B cell (primary cell): ENCODE measurements around the gene FBXO34. TPM values are rescaled to one million over a fixed set of nuclear protein-coding genes. Genes with fewer than 3 reads are reported as not detected.

Source experiments
- ATAC-seq: fragments of 200-7000 bp; cut with Tn5 transposase; one replicate; pipeline ENCODE4 v1.10.0; 2021; ENCODE audit warnings: low read depth, mild to moderate bottlenecking, moderate number of reproducible peaks, moderate library complexity
- CTCF ChIA-PET: fragments of 350-600 bp; sonication (Branson Sonifier 250); formaldehyde crosslinking; loops from one replicate; lab custom pipeline; 2021; ENCODE audit warnings: antibody characterized with exemption, inconsistent platforms; lab: Charles Lee
- POLR2A ChIA-PET: fragments of 350-600 bp; sonication (Branson Sonifier 250); formaldehyde crosslinking; loops from one replicate; lab custom pipeline; 2021; ENCODE audit warnings: antibody characterized with exemption; lab: Charles Lee
- DNase-seq: peaks from one replicate; pipeline ENCODE4 v3.0.0; 2013
- H2AFZ ChIP-seq: 2 replicates; pipeline ENCODE4 v1.6.1; 2012; ENCODE audit warnings: mild to moderate bottlenecking, low read depth, low read length; ENCODE audit not compliant: insufficient read depth, poor library complexity, severe bottlenecking
- H3K27ac ChIP-seq, 2 donors: 1 replicate in 1 of 2; 2 replicates in 1 of 2; pipeline ENCODE4 v1.5.1; 2012 to 2013; ENCODE audit warnings: low read length in 2 of 2, mild to moderate bottlenecking in 2 of 2, moderate library complexity in 1 of 2
- H3K27me3 ChIP-seq, 4 experiments: fragments of 200-600 bp in 1 of 4; sonication (generic) in 1 of 4; replicated peaks in 1 of 4; 1 replicate in 2 of 4; 2 replicates in 2 of 4; pipeline versions ENCODE4 v1.6.1 to v1.7.0; 2013 to 2016; ENCODE audit warnings: low read length in 3 of 4, mild to moderate bottlenecking in 2 of 4, mixed read lengths in 1 of 4, moderate library complexity in 1 of 4; ENCODE audit not compliant: insufficient read depth in 4 of 4, control insufficient read depth in 3 of 4; ENCODE audit errors: control extremely low read depth in 1 of 4
- H3K36me3 ChIP-seq, 2 experiments: replicated peaks in 1 of 2; 1 replicate in 1 of 2; 2 replicates in 1 of 2; pipeline versions ENCODE4 v1.6.1 to v1.7.1; 2013; ENCODE audit warnings: low read length in 1 of 2; ENCODE audit not compliant: insufficient read depth in 2 of 2, control insufficient read depth in 1 of 2; ENCODE audit errors: control extremely low read depth in 1 of 2, extremely low read depth in 1 of 2
- H3K4me1 ChIP-seq, 2 donors: fragments of 200-600 bp in 1 of 2; sonication (generic) in 1 of 2; 1 replicate in 1 of 2; 2 replicates in 1 of 2; pipeline versions ENCODE4 v1.5.1 to v1.6.1; 2013 to 2017; ENCODE audit warnings: low read length in 2 of 2; ENCODE audit not compliant: control insufficient read depth in 2 of 2, insufficient read depth in 2 of 2
- H3K4me2 ChIP-seq: replicated peaks from 2 replicates; pipeline ENCODE3; 2012; ENCODE audit warnings: mild to moderate bottlenecking, low read depth, low read length; ENCODE audit not compliant: poor library complexity, severe bottlenecking
- H3K4me3 ChIP-seq, 5 experiments: fragments of 200-600 bp in 1 of 5; sonication (generic) in 1 of 5; 1 replicate in 3 of 5; 2 replicates in 2 of 5; pipeline versions ENCODE4 v1.5.1 to v1.7.0; 2011 to 2016; ENCODE audit warnings: low read length in 4 of 5, mild to moderate bottlenecking in 4 of 5, low read depth in 2 of 5, control low read depth in 1 of 5, moderate library complexity in 1 of 5; ENCODE audit not compliant: insufficient read depth in 1 of 5; ENCODE audit errors: control extremely low read depth in 1 of 5, extremely low read depth in 1 of 5
- H3K79me2 ChIP-seq: fragments of 200-600 bp; sonication (generic); one replicate; pipeline ENCODE4 v1.6.0; 2016; ENCODE audit warnings: low read length; ENCODE audit not compliant: control insufficient read depth, insufficient read depth
- H3K9ac ChIP-seq: fragments of 200-600 bp; sonication (generic); 2 replicates; pipeline ENCODE4 v1.6.1; 2017; ENCODE audit warnings: mild to moderate bottlenecking, low read length, moderate library complexity
- H3K9me3 ChIP-seq, 3 donors: one replicate each; pipeline versions ENCODE4 v1.6.1 to v1.7.1; 2013; ENCODE audit warnings: low read length in 2 of 3; ENCODE audit not compliant: control insufficient read depth in 2 of 3, insufficient read depth in 1 of 3; ENCODE audit errors: control extremely low read depth in 1 of 3
- H4K20me1 ChIP-seq: 2 replicates; pipeline ENCODE4 v1.6.0; 2012; ENCODE audit warnings: mild to moderate bottlenecking, low read length; ENCODE audit not compliant: insufficient read depth, control insufficient read depth, poor library complexity, severe bottlenecking
- H3K27ac Mint-ChIP-seq: one replicate; pipeline ENCODE4 v1.8.0; 2021; ENCODE audit warnings: mixed read lengths
- H3K27me3 Mint-ChIP-seq: one replicate; pipeline ENCODE4 v1.8.0; 2021; ENCODE audit warnings: mixed read lengths
- H3K4me1 Mint-ChIP-seq: one replicate; pipeline ENCODE4 v1.8.0; 2021; ENCODE audit warnings: mixed read lengths
- H3K4me3 Mint-ChIP-seq: one replicate; pipeline ENCODE4 v1.8.0; 2021; ENCODE audit warnings: mixed read lengths
- H3K9me3 Mint-ChIP-seq: one replicate; pipeline ENCODE4 v1.8.0; 2022; ENCODE audit warnings: mixed read lengths; ENCODE audit not compliant: insufficient read depth
- EZH2 ChIP-seq: IDR thresholded peaks from 2 replicates; pipeline ENCODE4 v1.6.1; 2012; ENCODE audit warnings: borderline replicate concordance, low read depth, mild to moderate bottlenecking, moderate library complexity, low read length; ENCODE audit not compliant: insufficient read depth, poor library complexity, severe bottlenecking
- WGBS: methylation state at CpG from one replicate; pipeline ENCODE4 v1.1.5; 2013; ENCODE audit warnings: missing lambda C conversion rate; ENCODE audit not compliant: insufficient coverage; 5-methylcytosine and 5-hydroxymethylcytosine counted together
- intact Hi-C: fragments of 100-400 bp; cut with micrococcal nuclease; formaldehyde crosslinking; loops from one replicate; pipeline ENCODE4 v1.10.0; 2022
- polyA plus RNA-seq: library from polyadenylated mRNA; depleted of rRNA; stranded (reverse); fragments of >200 nt; gene quantifications from 2 replicates; pipeline ENCODE4 v1.2.3, GENCODE V29; 2012
- total RNA-seq, 2 donors: library from RNA; stranded (reverse); fragments of 120-200 nt in 1 of 2; gene quantifications; 1 replicate in 1 of 2; 2 replicates in 1 of 2; pipeline versions ENCODE4 v1.2.3 to v1.2.4, GENCODE V29; 2013 to 2022
- TF ChIP-seq, protein P1 (sequence below): fragments of 200-600 bp; IDR thresholded peaks from one replicate; pipeline ENCODE4 v1.8.0; 2022; ENCODE audit warnings: antibody characterized with exemption, mild to moderate bottlenecking

FBXO34 gene
- total and polyA plus RNA-seq, 2 donors (not counting 1 experiment from before 2014, with no cell fraction given) = 8.1 to 27.5 TPM

DNA sequence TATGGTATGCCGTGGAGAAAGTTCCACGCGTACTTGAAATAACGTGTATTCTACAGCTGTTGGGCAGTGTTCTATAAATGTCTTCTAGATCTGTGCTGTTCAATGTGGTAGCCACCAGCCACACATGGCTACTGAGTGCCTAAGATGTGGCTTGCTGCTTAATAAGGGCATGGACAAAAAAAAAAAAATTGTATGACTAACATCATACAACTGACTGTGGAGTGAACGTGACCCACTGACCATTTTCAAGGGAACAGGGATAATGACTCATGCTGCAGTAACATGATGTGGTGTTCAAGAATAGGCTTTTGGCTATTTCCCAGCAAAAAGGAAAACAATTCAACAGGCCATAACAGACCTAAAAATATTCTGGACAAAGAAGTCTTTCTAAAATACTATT, 127.5 kb downstream of the FBXO34 start:
- Mint-ChIP-seq H3K9me3 (no peaks in the 10 kb centered on the region), H3K4me1 (peaks cover 1% of the 10 kb centered on the region), H3K27ac (no peak overlapping the region), H3K4me3 (no peak overlapping the region), H3K27me3 (no peaks in the 10 kb centered on the region)
- H3K4me3 ChIP-seq = no peak overlapping the region
- POLR2A ChIA-PET = no interaction called here
- TF ChIP-seq, protein P1, sequence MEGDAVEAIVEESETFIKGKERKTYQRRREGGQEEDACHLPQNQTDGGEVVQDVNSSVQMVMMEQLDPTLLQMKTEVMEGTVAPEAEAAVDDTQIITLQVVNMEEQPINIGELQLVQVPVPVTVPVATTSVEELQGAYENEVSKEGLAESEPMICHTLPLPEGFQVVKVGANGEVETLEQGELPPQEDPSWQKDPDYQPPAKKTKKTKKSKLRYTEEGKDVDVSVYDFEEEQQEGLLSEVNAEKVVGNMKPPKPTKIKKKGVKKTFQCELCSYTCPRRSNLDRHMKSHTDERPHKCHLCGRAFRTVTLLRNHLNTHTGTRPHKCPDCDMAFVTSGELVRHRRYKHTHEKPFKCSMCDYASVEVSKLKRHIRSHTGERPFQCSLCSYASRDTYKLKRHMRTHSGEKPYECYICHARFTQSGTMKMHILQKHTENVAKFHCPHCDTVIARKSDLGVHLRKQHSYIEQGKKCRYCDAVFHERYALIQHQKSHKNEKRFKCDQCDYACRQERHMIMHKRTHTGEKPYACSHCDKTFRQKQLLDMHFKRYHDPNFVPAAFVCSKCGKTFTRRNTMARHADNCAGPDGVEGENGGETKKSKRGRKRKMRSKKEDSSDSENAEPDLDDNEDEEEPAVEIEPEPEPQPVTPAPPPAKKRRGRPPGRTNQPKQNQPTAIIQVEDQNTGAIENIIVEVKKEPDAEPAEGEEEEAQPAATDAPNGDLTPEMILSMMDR = no peak
- TF ChIP-seq EZH2 = no peak
- CTCF ChIA-PET = interaction anchor here (0.6 to 1.1 kb wide), 3 partner anchors 86 to 318 kb away, joined by 3 read pairs; no protein-coding TSS in a partner anchor
- intact Hi-C loops = no loop called here
- no peaks in the 10 kb centered on the region for H3K9me3 ChIP-seq
- peaks cover 38% of the 10 kb centered on the region for H3K79me2 ChIP-seq
- peaks cover 34% of the 10 kb centered on the region for H4K20me1 ChIP-seq
- peaks cover 2 to 21% of the 10 kb centered on the region in 2 experiments for H3K36me3 ChIP-seq
- WGBS = 100% methylated on average over 4 of the region's 5 CpGs
- no peak overlapping the region for H3K27ac ChIP-seq
- no peak overlapping the region for H3K4me2 ChIP-seq
- no peak overlapping the region for H2AFZ ChIP-seq
- no peak for ATAC-seq
- H3K4me1 ChIP-seq = no peaks in the 10 kb centered on the region
- H3K27me3 ChIP-seq = no peaks in the 10 kb centered on the region
- no peak for DNase-seq
- H3K9ac ChIP-seq = no peak overlapping the region

- peaks cover 42% of the 10 kb centered on the region for H3K79me2 ChIP-seq
- ATAC-seq (no peak), DNase-seq (no peak)
- no peak overlapping the region for H3K4me2 ChIP-seq
- no CpG with 5 or more reads among the region's 1 CpG for WGBS
- no peaks in the 10 kb centered on the region for H3K9me3 ChIP-seq
- TF ChIP-seq, protein P1 = no peak
- no peak for TF ChIP-seq EZH2
- no peak overlapping the region for H3K4me3 ChIP-seq
- H4K20me1 ChIP-seq = peaks cover 38% of the 10 kb centered on the region
- peaks cover 2 to 21% of the 10 kb centered on the region in 2 experiments for H3K36me3 ChIP-seq
- Mint-ChIP-seq H3K27me3 (no peaks in the 10 kb centered on the region), H3K27ac (no peak overlapping the region), H3K4me3 (no peak overlapping the region), H3K9me3 (no peaks in the 10 kb centered on the region), H3K4me1 (peaks cover 3% of the 10 kb centered on the region)
- intact Hi-C loops = no loop called here
- H3K27ac ChIP-seq = no peak overlapping the region
- no peak overlapping the region for H3K9ac ChIP-seq
- H2AFZ ChIP-seq = no peak overlapping the region
- CTCF ChIA-PET = no interaction called here
- H3K4me1 ChIP-seq = no peaks in the 10 kb centered on the region
- POLR2A ChIA-PET = no interaction called here
- no peaks in the 10 kb centered on the region for H3K27me3 ChIP-seq
These were observed 128.0 kb downstream of the FBXO34 start for GRCh38 chr14:55399183-55399582.
